ENCODE results near the gene SPI1. TPM values are rescaled to one million over a fixed set of nuclear protein-coding genes. Genes with fewer than 3 reads are reported as not detected.

The SPI1 gene
- total RNA-seq, 2 experiments from 2014 or later = 71.2 to 79.6 TPM

DNA sequence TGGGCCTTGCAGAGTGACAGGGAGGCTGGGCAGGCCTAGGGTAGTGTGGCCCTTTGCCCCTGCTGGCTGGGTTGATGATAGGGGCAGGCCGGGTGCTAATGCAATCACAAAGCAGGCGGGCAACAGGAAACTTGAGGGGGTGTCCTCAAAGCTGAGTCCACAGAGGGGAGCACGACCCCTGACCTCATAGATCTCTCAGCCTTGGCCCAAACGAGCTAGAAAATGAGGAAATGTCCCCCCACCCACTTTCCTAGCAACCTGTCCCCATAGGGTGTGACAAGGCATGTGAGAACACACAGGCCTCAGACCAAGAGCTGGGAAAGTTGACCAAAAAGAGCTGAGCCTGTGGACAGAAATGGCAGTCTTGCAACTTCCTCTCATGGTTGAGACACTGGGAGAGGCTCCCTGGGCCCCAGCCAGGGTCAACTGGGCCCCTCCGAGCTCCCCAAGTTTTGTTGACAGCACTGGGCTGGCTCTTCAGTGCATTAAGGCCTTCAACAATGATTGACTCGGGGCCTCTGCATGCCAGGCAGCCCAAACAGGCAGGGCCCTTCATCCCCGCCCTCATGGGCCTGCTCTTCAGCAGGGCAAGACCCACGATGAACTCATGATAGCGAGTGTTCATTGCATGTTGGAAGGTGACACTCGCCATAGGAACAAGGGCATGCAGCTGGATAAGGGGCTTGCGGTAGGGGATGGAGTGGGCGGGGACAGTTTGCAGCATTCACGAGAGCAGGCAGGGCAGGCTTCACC lies 9.8 kb upstream of the SPI1 start:
- ChIA-PET POLR2A (interaction anchor here (0.6 to 1.2 kb wide), 3 partner anchors 10 to 188 kb away, joined by 3 to 8 read pairs (median 3); partner anchors contain the start of gene SPI1), CTCF (ENCODE audit: unreplicated experiment) (no interaction called here)
- H3K9me3 ChIP-seq (ENCODE audit: low read length) = no peaks in the 10 kb centered on the region
- peaks cover 12% of the 10 kb centered on the region for H3K4me1 ChIP-seq (ENCODE audit: insufficient read depth, low read length, poor library complexity, severe bottlenecking)
- TF ChIP-seq, protein P1, sequence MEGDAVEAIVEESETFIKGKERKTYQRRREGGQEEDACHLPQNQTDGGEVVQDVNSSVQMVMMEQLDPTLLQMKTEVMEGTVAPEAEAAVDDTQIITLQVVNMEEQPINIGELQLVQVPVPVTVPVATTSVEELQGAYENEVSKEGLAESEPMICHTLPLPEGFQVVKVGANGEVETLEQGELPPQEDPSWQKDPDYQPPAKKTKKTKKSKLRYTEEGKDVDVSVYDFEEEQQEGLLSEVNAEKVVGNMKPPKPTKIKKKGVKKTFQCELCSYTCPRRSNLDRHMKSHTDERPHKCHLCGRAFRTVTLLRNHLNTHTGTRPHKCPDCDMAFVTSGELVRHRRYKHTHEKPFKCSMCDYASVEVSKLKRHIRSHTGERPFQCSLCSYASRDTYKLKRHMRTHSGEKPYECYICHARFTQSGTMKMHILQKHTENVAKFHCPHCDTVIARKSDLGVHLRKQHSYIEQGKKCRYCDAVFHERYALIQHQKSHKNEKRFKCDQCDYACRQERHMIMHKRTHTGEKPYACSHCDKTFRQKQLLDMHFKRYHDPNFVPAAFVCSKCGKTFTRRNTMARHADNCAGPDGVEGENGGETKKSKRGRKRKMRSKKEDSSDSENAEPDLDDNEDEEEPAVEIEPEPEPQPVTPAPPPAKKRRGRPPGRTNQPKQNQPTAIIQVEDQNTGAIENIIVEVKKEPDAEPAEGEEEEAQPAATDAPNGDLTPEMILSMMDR (conservative IDR thresholded peaks at IDR 0.05; ENCODE audit: low read length) = no peak
- TF ChIP-seq EZH2phosphoT487 (IDR thresholded peaks at IDR 0.05; ENCODE audit: borderline replicate concordance, low read depth, low read length) = no peak
- no TSS peak for BruUV-seq (replicated peaks)
- no peaks in the 10 kb centered on the region for H3K79me2 ChIP-seq (ENCODE audit: insufficient read depth, low read depth, low read length)
- no peak overlapping the region for H2AFZ ChIP-seq (ENCODE audit: low read length)
- H3K4me3 ChIP-seq (ENCODE audit: low read depth, low read length, poor library complexity, severe bottlenecking) = no peak overlapping the region
- H3K9me2 ChIP-seq (ENCODE audit: insufficient read depth, low read length) = no peaks in the 10 kb centered on the region
- no peak overlapping the region for H3K4me2 ChIP-seq (ENCODE audit: low read length)
- H3K36me3 ChIP-seq (ENCODE audit: insufficient read depth, low read length) = no peaks in the 10 kb centered on the region
- DNase-seq (ENCODE audit: low spot score) = no peak
- no peaks in the 10 kb centered on the region for H4K20me1 ChIP-seq (ENCODE audit: insufficient read depth, low read length)
- H3K27ac ChIP-seq (ENCODE audit: low read depth, low read length, poor library complexity, severe bottlenecking) = no peak overlapping the region
- intact Hi-C loops (cut with micrococcal nuclease; ENCODE audit: unreplicated experiment) = no loop called here

DNA sequence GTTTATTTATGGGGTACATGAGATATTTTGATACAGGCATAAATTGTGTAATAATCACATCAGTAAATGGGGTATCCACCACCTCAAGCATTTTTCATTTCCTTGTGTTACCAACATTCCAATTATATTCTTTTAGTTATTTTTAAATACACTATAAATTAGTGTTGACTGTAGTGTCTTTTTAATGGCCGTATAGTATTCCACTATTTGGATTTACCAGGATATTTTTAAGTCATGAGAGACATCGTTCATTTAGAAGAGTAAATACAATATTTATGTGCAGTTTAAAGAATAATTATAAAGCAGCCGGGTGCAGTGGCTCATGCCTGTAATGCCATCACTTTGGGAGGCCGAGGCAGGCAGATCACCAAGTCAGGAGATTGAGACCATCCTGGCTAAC lies 6.2 kb upstream of the SPI1 start:
- TF ChIP-seq, protein P1 (conservative IDR thresholded peaks at IDR 0.05; ENCODE audit: low read length) = no peak
- TF ChIP-seq EZH2phosphoT487 (IDR thresholded peaks at IDR 0.05; ENCODE audit: borderline replicate concordance, low read depth, low read length) = no peak
- H2AFZ ChIP-seq (ENCODE audit: low read length) = no peak overlapping the region
- POLR2A ChIA-PET = no interaction called here
- no peak for DNase-seq (ENCODE audit: low spot score)
- BruUV-seq (replicated peaks) = no TSS peak
- H3K4me2 ChIP-seq (ENCODE audit: low read length) = no peak overlapping the region
- no peaks in the 10 kb centered on the region for H3K9me3 ChIP-seq (ENCODE audit: low read length)
- intact Hi-C loops (cut with micrococcal nuclease; ENCODE audit: unreplicated experiment) = no loop called here
- no peak overlapping the region for H3K4me3 ChIP-seq (ENCODE audit: low read depth, low read length, poor library complexity, severe bottlenecking)
- H3K36me3 ChIP-seq (ENCODE audit: insufficient read depth, low read length) = no peaks in the 10 kb centered on the region
- no peaks in the 10 kb centered on the region for H3K9me2 ChIP-seq (ENCODE audit: insufficient read depth, low read length)
- H3K4me1 ChIP-seq (ENCODE audit: insufficient read depth, low read length, poor library complexity, severe bottlenecking) = peaks cover 3% of the 10 kb centered on the region
- no peak overlapping the region for H3K27ac ChIP-seq (ENCODE audit: low read depth, low read length, poor library complexity, severe bottlenecking)
- H3K79me2 ChIP-seq (ENCODE audit: insufficient read depth, low read depth, low read length) = no peaks in the 10 kb centered on the region
- H4K20me1 ChIP-seq (ENCODE audit: insufficient read depth, low read length) = no peaks in the 10 kb centered on the region
- CTCF ChIA-PET (ENCODE audit: unreplicated experiment) = no interaction called here

DNA sequence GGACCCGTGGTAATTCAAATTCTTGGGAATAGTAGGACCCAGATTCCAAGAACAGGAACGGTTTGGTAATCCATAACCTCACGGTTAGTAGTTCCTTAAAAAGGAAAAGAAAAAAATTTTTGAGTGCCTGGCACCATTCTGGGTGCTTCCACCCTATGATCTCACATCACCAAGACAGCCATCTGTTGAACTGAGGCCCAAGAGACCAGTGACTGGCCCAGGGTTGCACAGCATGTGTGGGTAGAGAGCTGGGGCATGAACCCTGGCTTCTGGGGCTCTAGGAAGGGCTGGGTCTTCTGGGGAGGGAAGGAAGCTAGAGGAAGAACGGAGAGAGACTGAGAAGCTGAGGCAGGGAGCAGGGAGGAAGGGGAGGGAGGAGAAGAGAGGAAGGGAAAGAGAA lies 4.7 kb upstream of the SPI1 start:
- no peak overlapping the region for H3K4me2 ChIP-seq (ENCODE audit: low read length)
- POLR2A ChIA-PET = no interaction called here
- intact Hi-C loops (cut with micrococcal nuclease; ENCODE audit: unreplicated experiment) = no loop called here
- no peak overlapping the region for H3K4me3 ChIP-seq (ENCODE audit: low read depth, low read length, poor library complexity, severe bottlenecking)
- CTCF ChIA-PET (ENCODE audit: unreplicated experiment) = no interaction called here
- H3K4me1 ChIP-seq (ENCODE audit: insufficient read depth, low read length, poor library complexity, severe bottlenecking) = peaks cover 13% of the 10 kb centered on the region
- BruUV-seq (replicated peaks) = no TSS peak
- no peaks in the 10 kb centered on the region for H4K20me1 ChIP-seq (ENCODE audit: insufficient read depth, low read length)
- H3K27ac ChIP-seq (ENCODE audit: low read depth, low read length, poor library complexity, severe bottlenecking) = no peak overlapping the region
- no peaks in the 10 kb centered on the region for H3K36me3 ChIP-seq (ENCODE audit: insufficient read depth, low read length)
- H3K79me2 ChIP-seq (ENCODE audit: insufficient read depth, low read depth, low read length) = peaks cover 3% of the 10 kb centered on the region; the same call in 1 of the 2 replicates
- H2AFZ ChIP-seq (ENCODE audit: low read length) = no peak overlapping the region
- no peak for TF ChIP-seq EZH2phosphoT487 (IDR thresholded peaks at IDR 0.05; ENCODE audit: borderline replicate concordance, low read depth, low read length)
- TF ChIP-seq, protein P1 (conservative IDR thresholded peaks at IDR 0.05; ENCODE audit: low read length) = no peak
- H3K9me3 ChIP-seq (ENCODE audit: low read length) = no peaks in the 10 kb centered on the region
- no peak for DNase-seq (ENCODE audit: low spot score)
- H3K9me2 ChIP-seq (ENCODE audit: insufficient read depth, low read length) = no peaks in the 10 kb centered on the region
